ENCODE measurements around the gene PRKCZ.
A peak's percentile ranks its signal among the peaks of the same experiment; 100 is the strongest.

PRKCZ gene

GRCh38 chr1:2046953-2047748 is 3.1 kb upstream of the PRKCZ start:
- DNase-seq, result no peak

- DNase-seq, result no peak
Measured at GRCh38 chr1:2047749-2048729, 2.2 kb upstream of the PRKCZ start.

GRCh38 chr1:2049225-2049717 is 940 bp upstream of the PRKCZ start:
- DNase-seq, result no peak

GRCh38 chr1:2050461-2050792 is 216 bp downstream of the PRKCZ start:
- peak in 1 of 3 donors; percentile 15 for DNase-seq

GRCh38 chr1:2050793-2051682 is 827 bp downstream of the PRKCZ start:
- DNase-seq, result peak in 1 of 3 donors; percentile 20

GRCh38 chr1:2052054-2052679 is 2.0 kb downstream of the PRKCZ start:
- no peak for DNase-seq

GRCh38 chr1:2052756-2053155 is 2.5 kb downstream of the PRKCZ start:
- DNase-seq, result no peak

GRCh38 chr1:2053217-2053616 is 3.0 kb downstream of the PRKCZ start:
- DNase-seq, result no peak

GRCh38 chr1:2053784-2054376 is 3.7 kb downstream of the PRKCZ start:
- no peak for DNase-seq

- DNase-seq, result no peak
Measured at GRCh38 chr1:2054560-2054959, 4.3 kb downstream of the PRKCZ start.

GRCh38 chr1:2055911-2056575 is 5.8 kb downstream of the PRKCZ start:
- no peak for DNase-seq

- DNase-seq, result no peak
Measured at GRCh38 chr1:2056955-2057590, 6.9 kb downstream of the PRKCZ start.

- no peak for DNase-seq
Measured at GRCh38 chr1:2059290-2059953, 9.2 kb downstream of the PRKCZ start.

GRCh38 chr1:2060072-2060471 is 9.9 kb downstream of the PRKCZ start:
- no peak for DNase-seq

GRCh38 chr1:2060535-2060934 is 10.3 kb downstream of the PRKCZ start:
- DNase-seq, result no peak

GRCh38 chr1:2061065-2061778 is 11.0 kb downstream of the PRKCZ start:
- DNase-seq, result no peak

GRCh38 chr1:2065699-2066098 is 15.5 kb downstream of the PRKCZ start:
- no peak for DNase-seq

- DNase-seq, result no peak
Measured at GRCh38 chr1:2067393-2067792, 17.2 kb downstream of the PRKCZ start.

GRCh38 chr1:2067981-2068380 is 17.8 kb downstream of the PRKCZ start:
- DNase-seq, result no peak
